Activated CD8-positive, alpha-beta memory T cell treated with anti-CD3 and anti-CD28 coated beads, Interleukin-2, amount 50 U/mL, for 1 hour (primary cell): ENCODE data around the gene ZCCHC7.
"Not testable (repeated sequence)": the region's sequence is repeated elsewhere in the genome, so short reads cannot be mapped to it uniquely, and the experiment has no call there.

ENCODE experiments used
- DNase-seq: peaks from one replicate; pipeline ENCODE4 v3.0.0-alpha.2; 2020; ENCODE audit errors: extremely low read depth

Gene ZCCHC7

DNA sequence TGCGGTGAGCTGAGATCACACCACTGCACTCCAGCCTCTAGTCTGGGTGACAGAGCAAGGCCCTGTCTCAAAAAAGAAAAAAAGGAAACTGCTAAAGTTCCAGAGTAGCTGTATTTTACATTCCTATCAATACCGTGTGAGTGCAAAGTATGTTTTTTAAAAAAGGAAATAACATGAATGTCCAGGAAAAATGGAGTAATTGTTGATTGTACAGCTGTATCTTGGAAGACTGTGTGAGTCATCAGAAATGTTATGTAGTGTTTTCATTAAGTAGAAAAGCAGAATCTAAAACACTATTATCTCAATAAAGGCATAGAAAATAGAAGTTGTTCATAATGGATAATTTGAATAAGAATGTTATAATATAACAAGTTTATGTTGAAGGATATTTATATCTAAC, 53.9 kb downstream of the ZCCHC7 start:
- DNase-seq: no peak

DNA sequence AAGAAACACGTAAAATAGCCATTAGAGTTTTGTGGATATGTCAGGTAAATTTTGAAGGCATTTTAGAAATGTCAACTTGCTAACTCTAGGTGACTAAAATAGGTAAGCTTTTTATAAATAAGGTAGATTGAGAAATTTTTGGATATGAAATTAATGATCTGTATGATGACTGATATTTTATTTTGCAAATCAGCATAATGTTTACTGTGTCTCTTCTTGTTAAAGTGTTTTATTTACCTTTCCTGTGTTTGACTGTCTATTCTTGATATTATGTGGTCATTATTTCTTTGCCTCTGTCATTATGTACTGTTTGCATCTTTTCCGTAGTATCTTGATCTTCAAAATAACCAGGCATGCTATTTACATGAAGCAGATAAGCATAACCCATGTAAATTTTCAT, 58.4 kb downstream of the ZCCHC7 start:
- DNase-seq: no peak

DNA sequence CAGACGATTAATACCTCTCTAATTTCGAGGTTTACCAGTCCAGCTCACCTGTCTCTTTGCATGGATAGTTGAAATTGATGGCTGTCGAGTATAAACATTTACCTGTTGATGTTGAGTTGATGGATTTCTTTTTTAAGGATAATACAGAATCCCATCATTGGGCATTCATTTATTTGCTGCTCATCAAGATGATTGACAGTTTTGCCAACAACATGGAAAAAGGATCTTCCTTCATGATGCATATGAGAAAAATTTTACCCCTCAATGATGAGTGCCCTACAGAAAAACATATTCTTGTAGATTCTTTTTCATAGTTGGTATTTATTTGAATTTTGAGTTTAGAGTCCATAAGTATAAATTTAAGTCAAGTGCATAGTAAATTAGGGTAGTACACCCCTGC, 59.2 kb downstream of the ZCCHC7 start:
- DNase-seq: no peak

DNA sequence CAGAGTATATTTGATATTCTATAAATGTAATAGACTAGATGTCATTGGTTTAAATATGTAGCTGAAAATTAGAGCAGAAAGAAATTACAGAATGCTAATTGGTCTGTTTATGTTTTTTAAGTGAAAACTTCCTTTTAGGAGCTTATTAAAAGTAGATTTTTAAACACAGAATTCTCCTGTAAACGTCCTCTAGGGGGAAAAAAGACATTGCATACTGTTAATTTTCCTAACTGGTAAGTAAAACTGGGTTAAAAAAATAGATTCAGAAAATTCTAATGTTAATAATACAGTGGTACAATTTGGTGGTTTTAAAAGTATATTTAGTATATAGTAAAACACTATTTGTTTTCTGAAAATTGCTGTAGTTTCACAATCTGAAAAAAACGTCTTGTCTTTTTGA, 59.8 kb downstream of the ZCCHC7 start:
- no peak for DNase-seq

DNA sequence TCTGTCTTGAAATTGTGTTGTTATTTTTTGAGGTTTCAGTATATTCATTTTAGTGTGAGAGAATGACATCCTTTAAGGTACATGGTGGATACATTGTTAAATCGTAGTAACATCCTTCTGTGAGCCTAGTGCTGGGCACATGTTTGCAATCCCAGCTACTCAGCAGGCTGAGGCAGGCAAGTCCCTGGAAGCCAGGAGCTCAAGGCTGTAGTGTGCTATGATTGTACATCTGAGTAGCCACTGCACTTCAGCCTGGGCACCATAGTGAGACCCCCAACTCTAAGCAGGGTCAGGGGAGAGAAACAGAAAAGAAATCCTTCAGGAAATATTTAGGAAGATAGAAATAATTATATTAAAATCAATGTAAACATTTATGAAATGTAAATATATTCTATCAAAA, 62.3 kb downstream of the ZCCHC7 start:
- no peak for DNase-seq

DNA sequence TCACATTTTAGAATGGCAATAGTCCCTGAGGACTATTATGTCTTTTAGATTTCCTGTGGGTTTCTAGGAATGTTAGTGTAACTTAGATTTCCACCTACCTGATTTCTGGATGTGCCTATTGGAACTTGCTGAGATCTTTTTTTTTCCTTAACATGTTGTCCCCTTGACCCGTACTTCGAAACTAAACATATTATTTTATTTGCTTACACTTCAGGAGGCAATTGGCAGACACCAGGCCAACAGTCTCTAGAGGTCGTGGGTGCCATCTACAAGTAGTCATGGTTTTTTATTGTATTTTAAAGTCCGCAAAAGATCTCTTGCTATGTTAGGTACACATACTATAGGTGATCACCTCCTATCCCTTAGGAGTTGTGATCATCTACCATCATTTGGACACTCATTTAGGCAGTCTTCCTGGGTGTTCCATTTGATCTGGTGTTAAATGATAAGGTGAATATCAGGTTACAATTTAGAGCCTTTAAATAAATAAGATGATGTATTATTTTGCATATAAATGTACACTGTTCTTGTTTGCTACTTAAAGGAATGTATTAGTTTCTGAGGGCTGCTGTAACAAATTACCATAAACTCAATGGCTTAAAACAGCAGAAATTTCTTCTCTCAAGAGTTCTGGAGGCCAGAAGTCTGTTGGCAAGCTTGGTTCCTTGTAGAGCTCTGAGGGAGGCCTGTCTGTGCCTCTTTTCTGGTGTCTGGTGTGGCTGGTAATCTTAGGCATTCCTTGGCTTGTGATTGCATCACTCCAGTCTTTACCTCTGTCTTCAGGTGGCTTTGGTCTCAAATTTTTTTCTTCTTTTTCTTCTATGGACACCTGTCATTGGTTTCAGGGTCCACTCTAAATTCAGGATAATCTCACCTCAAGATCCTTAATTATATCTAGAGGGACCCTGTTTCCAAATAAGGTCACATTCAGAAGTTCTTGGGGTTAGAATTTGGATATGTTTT, 64.8 kb downstream of the ZCCHC7 start:
- no peak for DNase-seq

DNA sequence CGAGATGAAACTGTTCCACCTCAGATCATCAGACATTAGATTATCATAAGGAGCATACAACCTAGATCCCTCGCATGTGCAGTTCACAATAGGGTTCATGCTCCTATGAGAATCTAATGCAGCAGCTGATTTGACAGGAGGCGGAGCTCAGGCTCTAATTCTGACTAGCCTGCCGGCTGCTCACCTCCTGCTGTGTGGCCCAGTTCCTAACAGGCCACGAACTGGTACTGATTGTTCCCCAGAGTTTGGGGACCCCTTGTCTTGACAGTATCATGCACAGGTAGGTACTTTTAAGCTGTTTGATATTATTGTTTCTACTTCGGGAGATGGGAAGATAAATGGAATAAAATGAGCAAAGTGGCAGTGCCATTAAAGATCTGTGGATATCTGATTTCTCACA, 66.9 kb downstream of the ZCCHC7 start:
- DNase-seq: no peak

DNA sequence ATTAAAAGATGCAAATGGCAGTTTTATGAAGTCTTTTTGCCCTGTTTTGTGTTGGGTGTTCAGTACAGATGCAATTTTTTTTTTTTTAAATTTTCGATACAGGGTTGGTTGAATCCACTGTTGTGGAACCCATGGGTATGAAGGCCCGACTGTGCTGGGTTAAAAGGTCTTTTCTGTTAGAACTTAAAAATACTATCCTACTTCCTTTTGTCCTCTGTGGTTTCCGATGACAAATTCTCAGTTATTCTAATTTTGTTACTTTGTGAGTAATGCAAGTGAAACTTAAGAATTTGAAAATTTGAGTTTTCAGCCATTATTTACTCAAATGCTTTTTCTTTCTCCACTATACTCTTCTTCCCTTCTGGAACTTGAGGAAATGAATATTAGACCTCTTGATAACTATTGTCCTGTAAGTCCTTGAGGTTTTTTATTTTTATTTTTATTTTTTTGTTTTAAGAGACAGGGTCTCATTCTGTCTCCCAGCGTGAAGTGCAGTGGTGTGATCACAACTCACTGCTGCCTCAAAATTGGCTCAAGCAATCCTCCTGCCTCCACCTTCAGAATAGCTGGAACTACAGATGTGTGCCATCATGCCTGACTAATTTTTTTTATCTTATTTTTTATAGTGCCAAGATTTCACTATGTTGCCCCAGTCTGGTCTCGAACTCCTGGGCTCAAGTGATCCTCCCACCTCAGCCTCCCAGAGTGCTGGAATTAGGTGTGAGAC, 67.5 kb downstream of the ZCCHC7 start:
- no peak for DNase-seq

DNA sequence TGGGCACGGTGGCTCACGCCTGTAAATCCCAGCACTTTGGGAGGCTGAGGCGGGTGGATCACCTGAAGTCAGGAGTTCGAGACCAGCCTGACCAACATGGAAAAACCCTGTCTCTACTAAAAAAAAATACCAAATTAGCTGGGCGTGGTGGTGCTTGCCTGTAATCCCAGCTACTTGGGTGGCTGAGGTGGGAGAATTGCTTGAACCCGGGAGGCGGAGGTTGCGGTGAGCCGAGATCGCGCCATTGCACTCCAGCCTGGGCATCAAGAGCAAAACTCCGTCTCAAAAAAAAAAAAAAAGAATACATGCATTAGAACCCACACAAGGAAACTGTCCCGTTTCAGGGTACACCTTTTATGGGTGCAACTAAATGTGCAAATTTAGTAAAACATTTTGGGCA, 70.4 kb downstream of the ZCCHC7 start:
- not testable (repeated sequence) for DNase-seq

DNA sequence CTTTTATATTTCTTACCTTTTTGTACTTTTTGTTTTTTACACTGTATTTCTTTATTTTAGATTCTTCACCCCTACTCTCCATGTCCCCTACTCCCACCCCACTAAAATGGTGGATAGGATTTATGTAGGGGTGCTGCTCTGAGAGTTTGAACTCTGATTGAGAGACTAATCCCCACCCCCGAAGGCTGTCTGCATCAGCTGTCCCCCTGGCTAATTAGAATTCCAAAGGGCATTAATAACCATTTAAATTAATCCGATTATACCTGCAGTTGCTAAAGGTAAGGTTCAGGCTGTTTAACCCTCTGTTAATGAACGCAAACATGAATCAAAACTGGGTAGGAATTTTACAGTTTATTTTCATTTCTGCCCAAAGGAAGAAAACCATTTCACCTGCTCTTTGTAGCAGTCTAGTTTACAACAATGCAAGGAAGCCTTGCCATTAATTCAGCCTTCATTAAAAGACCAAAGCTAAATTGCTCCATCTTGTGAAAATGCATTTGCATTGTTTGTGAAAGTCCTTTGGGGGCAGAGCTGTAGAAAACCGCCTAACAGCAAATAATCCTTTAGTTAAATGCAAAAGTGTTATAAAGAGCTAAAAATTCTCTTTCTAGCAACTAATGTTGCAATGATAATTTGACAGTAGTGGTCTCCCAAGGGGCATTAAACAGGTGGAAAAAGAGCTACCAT, 71.2 kb downstream of the ZCCHC7 start:
- no peak for DNase-seq

DNA sequence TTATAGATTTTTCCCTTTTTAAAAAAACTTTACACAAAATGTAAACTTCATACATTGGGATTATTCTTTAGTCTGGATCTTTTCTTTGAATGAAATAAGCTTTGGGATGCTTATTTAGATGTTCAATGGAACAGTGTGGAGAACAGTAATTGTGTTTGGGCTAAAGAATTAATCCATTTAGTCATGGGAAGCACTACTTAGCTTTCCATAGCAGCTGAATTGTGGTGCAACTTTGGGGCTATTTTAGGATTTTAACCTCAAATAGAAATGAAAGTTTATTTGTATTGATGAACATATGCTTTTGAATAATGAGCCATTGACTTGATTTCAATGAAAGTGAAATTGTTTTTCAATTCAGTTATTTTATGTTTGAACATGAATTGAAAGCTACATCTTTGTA, 72.4 kb downstream of the ZCCHC7 start:
- no peak for DNase-seq

DNA sequence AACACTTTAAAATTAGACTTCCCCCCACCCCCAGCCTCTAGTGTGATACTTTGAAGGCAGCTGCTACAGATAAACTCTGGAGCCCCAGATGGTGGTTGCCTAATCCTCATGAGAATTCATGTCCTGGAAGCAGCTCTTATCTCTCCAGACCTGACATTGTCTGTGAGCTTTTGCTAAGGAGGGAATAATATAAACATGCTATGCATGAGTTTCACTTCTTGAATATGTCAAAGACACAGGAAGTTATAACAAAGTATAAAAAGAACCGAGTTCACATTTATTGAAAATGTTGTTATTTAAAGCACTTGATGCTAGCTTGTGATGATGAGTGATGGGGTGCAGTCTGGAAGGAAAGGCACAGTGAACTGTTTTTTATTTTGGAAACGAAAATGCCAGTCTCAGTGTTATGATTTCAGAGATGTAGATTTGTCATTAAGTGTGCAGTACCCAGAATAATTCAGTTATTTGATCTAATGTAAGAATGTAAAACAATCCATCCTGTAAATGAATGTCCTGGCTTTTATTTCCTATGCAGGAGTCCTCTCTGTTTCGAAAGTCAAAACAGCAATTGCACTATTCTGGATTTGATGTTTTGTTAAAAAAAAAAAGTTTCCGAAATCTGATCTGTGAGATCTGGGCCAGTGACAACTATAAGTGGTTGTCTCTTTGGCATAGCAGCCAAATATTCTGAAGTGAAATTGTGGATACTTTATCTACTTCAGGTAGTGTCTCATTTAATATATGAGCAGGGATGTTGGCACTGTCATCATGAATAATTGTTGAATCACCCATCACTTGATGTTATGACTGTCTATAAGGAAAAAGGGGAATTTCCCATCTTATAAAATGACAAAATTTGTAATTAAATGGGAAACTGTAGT, 77.0 kb downstream of the ZCCHC7 start:
- no peak for DNase-seq

DNA sequence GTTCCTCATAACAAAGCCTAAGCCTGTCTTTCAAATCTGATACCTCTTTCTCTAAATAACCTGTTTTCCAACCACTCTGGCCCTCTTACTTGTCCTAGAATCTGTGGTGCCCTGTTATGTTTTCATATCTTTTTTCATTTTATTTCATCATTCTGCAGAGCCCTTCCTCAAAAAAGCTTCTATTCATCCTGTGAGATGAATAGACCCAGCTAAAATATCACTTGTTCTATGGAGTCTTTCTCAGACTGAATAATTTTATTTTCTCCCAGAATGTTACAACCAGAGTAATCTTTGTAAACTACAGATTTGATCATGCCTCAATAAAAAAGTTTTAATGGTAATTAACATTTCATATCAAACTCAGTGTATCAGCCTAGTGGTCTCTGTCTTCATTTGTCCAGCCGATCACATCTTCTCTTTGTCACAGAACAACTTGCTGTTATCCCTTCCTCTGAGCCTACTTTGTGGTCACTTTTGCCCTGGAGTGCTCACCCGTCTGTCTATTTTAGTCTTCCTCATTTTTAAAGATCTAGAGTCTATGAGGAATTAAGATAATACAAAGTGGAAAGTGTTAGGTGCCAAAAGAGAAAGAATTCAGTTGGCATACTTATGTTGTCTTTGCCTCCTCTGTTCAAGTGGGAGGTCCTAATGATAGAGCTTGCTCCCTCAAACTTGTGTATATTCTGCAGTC, 77.8 kb downstream of the ZCCHC7 start:
- no peak for DNase-seq

DNA sequence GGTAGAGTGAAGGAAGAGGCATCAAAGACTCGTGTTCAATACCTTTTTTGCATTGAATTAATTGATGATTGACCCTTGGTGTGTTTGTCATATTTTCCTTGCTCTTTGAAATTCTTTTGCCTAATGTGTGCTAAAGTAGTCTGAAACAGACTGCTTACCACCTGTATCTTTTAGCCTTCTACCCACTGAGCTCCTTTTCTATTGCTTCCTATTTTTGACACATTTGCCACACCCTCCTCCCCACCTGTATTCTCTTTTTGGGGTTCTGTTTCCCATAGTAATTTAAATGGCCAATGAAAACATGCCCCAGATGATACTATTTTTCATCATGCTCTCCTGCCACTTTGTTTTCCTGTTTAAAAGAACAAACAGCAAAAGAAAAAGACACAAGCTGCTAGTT, 78.5 kb downstream of the ZCCHC7 start:
- DNase-seq: no peak

DNA sequence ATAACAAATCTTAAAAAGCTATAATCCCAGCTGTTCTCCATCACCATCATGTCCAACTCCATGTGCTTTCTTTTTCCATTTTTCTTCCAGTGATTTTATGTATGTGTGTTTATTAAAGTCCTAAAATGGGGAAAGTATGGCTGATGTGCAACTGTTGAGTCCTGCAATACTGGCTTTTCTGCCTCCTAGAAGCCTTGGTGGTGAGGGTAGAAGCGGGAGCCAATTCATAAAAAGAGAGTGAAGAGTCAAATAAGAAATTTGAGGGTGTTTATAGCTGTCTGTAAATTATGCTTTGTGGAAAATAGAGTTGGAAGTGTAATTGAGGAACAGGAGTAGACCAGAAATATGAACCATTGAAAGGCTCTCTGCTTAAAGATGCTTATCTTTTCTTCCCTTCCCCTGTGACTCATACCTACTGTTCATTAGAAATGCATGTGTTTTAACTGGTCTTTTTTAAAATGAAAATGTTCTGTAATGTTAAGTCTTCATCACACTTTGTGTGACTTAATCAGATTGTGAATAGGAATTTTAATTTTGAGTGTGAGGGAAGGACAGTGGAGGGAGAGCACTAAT, 80.1 kb downstream of the ZCCHC7 start:
- DNase-seq: no peak

DNA sequence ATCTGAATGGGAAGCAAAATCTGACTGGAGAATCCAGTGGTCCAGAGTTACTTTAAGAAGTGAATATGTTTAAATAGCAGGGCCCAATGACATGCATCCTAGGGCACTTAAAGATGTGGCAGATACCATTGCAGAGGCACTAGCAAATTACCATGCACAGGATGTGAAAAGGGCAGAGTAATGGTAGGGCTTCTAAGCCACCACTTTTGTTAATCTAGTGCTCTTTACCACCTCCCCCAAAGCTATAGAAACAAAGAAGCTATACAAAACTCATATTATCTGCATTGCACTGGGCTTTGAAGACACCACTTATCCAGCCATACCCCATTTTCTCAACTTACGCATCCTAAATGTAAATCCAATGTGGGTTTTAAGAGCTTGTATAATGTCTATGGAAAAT, 81.2 kb downstream of the ZCCHC7 start:
- DNase-seq: no peak

DNA sequence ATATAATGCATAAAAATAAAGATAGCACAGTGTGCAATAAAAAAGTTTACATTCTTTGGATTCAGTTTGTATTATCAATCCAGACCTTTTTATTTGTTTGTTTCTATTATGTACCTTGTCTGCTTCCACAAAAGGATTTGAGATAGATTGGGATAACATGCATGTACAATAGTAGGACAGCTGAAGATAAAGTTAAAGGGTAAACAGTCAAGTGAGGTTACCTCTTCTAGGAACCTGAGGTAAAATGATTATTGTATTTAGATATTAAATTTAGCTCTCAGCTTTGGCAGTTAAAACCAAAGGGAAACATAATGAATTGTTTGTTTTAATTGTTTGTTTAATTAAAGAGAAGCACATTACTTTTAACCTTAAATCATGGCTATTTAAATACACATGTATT, 81.7 kb downstream of the ZCCHC7 start:
- no peak for DNase-seq

DNA sequence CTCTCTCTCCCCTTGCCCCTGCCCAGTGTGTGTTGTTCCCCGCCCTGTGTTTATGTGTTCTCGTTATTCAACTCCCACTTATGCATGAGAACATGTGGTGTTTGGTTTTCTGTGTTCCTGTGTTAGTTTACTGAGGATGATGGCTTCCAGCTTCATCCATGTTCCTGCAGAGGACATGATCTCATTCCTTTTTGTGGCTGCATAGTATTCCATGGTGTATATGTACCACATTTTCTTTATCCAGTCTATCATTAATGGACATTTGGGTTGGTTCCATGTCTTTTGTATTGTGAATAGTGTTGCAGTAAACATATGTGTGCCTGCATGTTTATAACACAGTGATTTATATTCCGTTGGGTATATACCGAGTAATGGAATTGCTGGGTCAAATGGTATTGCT, 83.1 kb downstream of the ZCCHC7 start:
- DNase-seq: not testable (repeated sequence)

DNA sequence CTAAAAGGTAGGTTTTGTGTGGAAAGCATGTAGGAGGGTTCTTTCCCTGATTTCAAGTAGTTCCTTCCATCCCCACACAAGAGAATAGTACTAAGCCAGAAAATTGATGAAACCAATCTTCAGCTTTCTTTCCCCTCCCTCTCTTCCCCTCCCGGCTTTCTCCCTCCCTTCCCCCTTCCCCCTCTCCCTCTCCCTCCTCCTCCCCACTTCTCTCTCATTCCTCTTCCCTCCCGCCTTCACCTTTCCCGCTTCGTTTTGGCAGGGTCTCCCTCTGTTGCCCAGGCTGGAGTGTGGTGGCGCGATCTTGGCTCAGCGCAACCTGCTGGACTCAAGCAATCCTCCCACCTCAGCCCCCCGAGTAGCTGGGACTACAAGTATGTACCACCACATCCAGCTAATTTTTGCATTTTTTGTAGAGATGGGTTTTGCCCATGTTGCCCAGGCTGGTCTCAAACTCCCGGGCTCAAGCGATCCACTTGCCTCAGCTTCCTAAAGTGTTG, 85.8 kb downstream of the ZCCHC7 start:
- no peak for DNase-seq
